ENCODE measurements around the gene MAGEA12. TPM values are rescaled to one million over a fixed set of nuclear protein-coding genes. Genes with fewer than 3 reads are reported as not detected.
"Not testable (repeated sequence)": the region's sequence is repeated elsewhere in the genome, so short reads cannot be mapped to it uniquely, and the experiment has no call there.

MAGEA12 gene
- total RNA-seq, 1 experiment from 2014 or later, result 153 TPM

DNA sequence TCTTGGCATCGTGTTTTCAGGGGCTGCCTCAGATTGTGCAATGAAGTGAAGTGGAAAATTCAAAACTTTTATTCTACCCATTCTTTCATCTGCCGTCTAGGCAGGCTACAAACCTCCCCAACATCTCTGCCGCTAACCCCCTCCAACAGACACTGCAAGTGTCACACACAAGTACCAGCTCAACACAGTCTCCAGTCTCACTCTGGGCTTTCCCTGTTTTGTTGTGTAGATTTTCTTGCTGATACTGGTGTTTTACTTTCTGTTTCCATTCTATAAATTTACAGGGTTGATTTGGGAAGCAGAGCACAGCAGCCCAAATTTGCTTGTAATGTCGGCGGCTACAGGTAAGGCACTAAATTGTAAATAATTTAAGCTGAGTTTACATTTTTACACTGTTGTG, 21.3 kb downstream of the MAGEA12 start:
- in situ Hi-C loops (cut with HindIII; ENCODE audit: low pct_unique_long_range_greater_than_20kb, low sequenced_read_pairs); DNase-seq (ENCODE audit: low read depth, low spot score): not testable (repeated sequence)

- DNase-seq (ENCODE audit: low read depth, low spot score); in situ Hi-C loops (cut with HindIII; ENCODE audit: low pct_unique_long_range_greater_than_20kb, low sequenced_read_pairs): not testable (repeated sequence)
These were observed 25.4 kb downstream of the MAGEA12 start, which contains the start of gene CSAG3 for GRCh38 chrX:152758918-152759317. CSAG3 (plus strand) TSS chrX:152759218.

GRCh38 chrX:152759544-152759943, 26.0 kb downstream of the MAGEA12 start:
- in situ Hi-C loops (cut with HindIII; ENCODE audit: low pct_unique_long_range_greater_than_20kb, low sequenced_read_pairs); DNase-seq (ENCODE audit: low read depth, low spot score): not testable (repeated sequence)

GRCh38 chrX:152761582-152761981, 28.0 kb downstream of the MAGEA12 start:
- in situ Hi-C loops (cut with HindIII; ENCODE audit: low pct_unique_long_range_greater_than_20kb, low sequenced_read_pairs); DNase-seq (ENCODE audit: low read depth, low spot score): not testable (repeated sequence)

DNA sequence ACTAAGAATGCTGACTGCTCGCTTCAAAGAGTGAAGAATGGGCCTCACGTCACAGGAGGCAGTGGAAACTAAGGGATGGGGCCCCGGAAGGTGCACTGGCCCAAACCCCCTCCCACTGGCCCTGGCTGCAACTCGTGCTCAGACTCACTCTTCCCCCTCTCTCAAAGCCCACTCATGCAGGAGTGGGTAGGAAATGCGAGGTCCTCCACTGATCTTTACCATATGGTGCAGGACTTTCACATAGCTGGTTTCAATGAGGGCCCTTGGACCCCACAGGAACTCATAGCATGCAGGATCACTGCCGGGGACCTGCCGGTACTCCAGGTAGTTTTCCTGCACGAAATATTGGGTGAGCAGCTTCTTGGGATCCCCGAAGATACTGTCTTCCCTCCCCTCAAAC, 33.0 kb downstream of the MAGEA12 start:
- DNase-seq (ENCODE audit: low read depth, low spot score); in situ Hi-C loops (cut with HindIII; ENCODE audit: low pct_unique_long_range_greater_than_20kb, low sequenced_read_pairs): not testable (repeated sequence)

DNA sequence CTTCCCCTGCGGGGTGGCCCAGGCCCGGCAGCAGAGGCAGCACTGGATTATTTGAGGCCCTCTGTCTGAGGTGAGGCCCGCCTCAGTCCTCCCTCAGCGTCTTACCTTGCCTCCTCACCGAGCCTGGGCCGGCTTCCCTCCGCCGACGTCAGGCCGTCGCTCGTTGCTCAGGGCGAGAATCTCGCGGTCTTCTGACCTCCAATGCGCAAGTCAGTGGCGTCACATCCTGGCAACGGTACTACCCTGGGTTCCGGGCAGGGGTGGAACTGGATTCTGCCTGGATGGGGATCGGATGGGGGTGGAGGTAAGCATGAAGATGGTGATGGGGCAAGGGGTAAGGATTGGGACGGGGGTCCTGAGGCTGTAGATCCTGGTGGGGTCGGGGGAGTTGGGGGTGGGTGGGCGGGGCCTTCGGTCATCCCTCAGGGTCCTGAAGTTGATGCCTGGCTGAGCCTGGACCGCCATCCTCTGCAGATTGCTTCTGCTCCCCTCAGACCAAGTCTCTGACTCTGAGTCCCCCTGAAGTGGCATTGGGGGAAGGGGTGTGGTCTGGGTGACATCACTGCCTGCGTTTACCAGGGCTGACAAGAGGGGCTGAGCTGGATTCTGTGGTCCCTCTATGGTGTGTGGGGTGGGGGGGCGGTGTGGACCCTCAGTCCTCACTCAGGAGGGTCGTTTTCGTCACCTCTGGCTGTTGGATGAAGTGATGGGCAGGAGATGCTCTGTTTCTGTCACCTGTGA, 36.2 kb downstream of the MAGEA12 start, which contains the start of gene MAGEA6:
Gene MAGEA6 (minus strand): TSS at position 141 of the 741 bp plus-strand sequence. CDS start 2,039 bp downstream, outside the sequence.
- DNase-seq (ENCODE audit: low read depth, low spot score); in situ Hi-C loops (cut with HindIII; ENCODE audit: low pct_unique_long_range_greater_than_20kb, low sequenced_read_pairs): not testable (repeated sequence)

- DNase-seq (ENCODE audit: low read depth, low spot score); in situ Hi-C loops (cut with HindIII; ENCODE audit: low pct_unique_long_range_greater_than_20kb, low sequenced_read_pairs): not testable (repeated sequence)
These were observed 53.5 kb downstream of the MAGEA12 start for GRCh38 chrX:152787062-152787461.

Other genes starting within 250 kb of the MAGEA12 start
- gene GABRQ, start 95.9 kb upstream of the MAGEA12 start, total RNA-seq (2014; rRNA removed; shearing (Covaris generic)), result not detected in 2 replicates
- 252 TPM in 2 replicates for gene MAGEA3, start 35.0 kb upstream of the MAGEA12 start, total RNA-seq (2014; rRNA removed; shearing (Covaris generic))
- gene CSAG2, start 24.5 kb upstream of the MAGEA12 start, total RNA-seq (2014; rRNA removed; shearing (Covaris generic)), result 1.1 TPM in 1 of 2 replicates, not detected in the other
- 16.7 and 21.8 TPM in 2 replicates for gene MAGEA2B, start 19.1 kb upstream of the MAGEA12 start, total RNA-seq (2014; rRNA removed; shearing (Covaris generic))
- gene CSAG1, start within 50 bp of the MAGEA12 start, total RNA-seq (2014; rRNA removed; shearing (Covaris generic)), result 71.2 and 82.0 TPM in 2 replicates
- gene MAGEA2, start 20.1 kb downstream of the MAGEA12 start, total RNA-seq (2014; rRNA removed; shearing (Covaris generic)), result 67.5 and 73.1 TPM in 2 replicates
- gene CSAG3, start 25.5 kb downstream of the MAGEA12 start, total RNA-seq (2014; rRNA removed; shearing (Covaris generic)), result 7.6 and 8.9 TPM in 2 replicates
- gene MAGEA6, start 35.9 kb downstream of the MAGEA12 start, total RNA-seq (2014; rRNA removed; shearing (Covaris generic)), result 187 and 193 TPM in 2 replicates
- gene CETN2, start 97.0 kb downstream of the MAGEA12 start, total RNA-seq (2014; rRNA removed; shearing (Covaris generic)), result 26.8 and 30.8 TPM in 2 replicates
- gene NSDHL, start 97.3 kb downstream of the MAGEA12 start, total RNA-seq (2014; rRNA removed; shearing (Covaris generic)), result 15.1 and 17.9 TPM in 2 replicates
- gene ZNF185, start 164.3 kb downstream of the MAGEA12 start, total RNA-seq (2014; rRNA removed; shearing (Covaris generic)), result 0.56 and 0.92 TPM in 2 replicates